HepG2 (cell line): ENCODE results near the gene HMGN1. TPM values are rescaled to one million over a fixed set of nuclear protein-coding genes. Genes with fewer than 3 reads are reported as not detected.

ENCODE experiments used
- ASH2L ChIP-seq: fragments of 300-600, 200-600 bp; sonication (generic); IDR thresholded peaks from 2 replicates; pipeline ENCODE4 v1.7.0; 2017; ENCODE audit warnings: low read depth, mild to moderate bottlenecking, moderate library complexity, mixed read lengths, low read length; ENCODE audit not compliant: insufficient read length
- IRF9 ChIP-seq: sonication (generic); formaldehyde crosslinking; IDR thresholded peaks from 2 replicates; pipeline ENCODE4 v1.8.0; 2022; ENCODE audit warnings: missing genetic modification reagents, mild to moderate bottlenecking, borderline replicate concordance
- MNT ChIP-seq: fragments of 450-650 bp; IDR thresholded peaks from 2 replicates; pipeline ENCODE4 v1.6.1; 2016
- MTF2 ChIP-seq: sonication (generic); formaldehyde crosslinking; IDR thresholded peaks from 2 replicates; pipeline ENCODE4 v1.5.0; 2020; ENCODE audit warnings: missing genetic modification reagents, borderline replicate concordance
- NCOA1 ChIP-seq: sonication (generic); formaldehyde crosslinking; IDR thresholded peaks from 2 replicates; pipeline ENCODE4 v1.9.0; 2021; ENCODE audit warnings: missing genetic modification reagents
- NR1H2 ChIP-seq: sonication (generic); formaldehyde crosslinking; IDR thresholded peaks from 2 replicates; pipeline ENCODE4 v1.8.1; 2022; ENCODE audit warnings: low read depth, missing genetic modification reagents, borderline replicate concordance
- PCBP2 ChIP-seq: fragments of 200-400 bp; formaldehyde crosslinking; optimal IDR thresholded peaks from 2 replicates; pipeline ENCODE3; 2018; ENCODE audit warnings: low read length, low read depth; ENCODE audit not compliant: poor library complexity, severe bottlenecking
- SIN3A ChIP-seq: IDR thresholded peaks from 2 replicates; pipeline ENCODE4 v1.6.1; 2011; ENCODE audit warnings: low read depth, mild to moderate bottlenecking, control low read depth, low read length, borderline replicate concordance
- STAT5B ChIP-seq: sonication (generic); formaldehyde crosslinking; IDR thresholded peaks from 2 replicates; pipeline ENCODE4 v1.4.0; 2020; ENCODE audit warnings: missing genetic modification reagents
- THAP9 ChIP-seq: sonication (generic); formaldehyde crosslinking; IDR thresholded peaks from 2 replicates; pipeline ENCODE4; 2020; ENCODE audit warnings: missing genetic modification reagents, mild to moderate bottlenecking, borderline replicate concordance
- THYN1 ChIP-seq: sonication (generic); formaldehyde crosslinking; IDR thresholded peaks from 2 replicates; pipeline ENCODE4 v1.8.1; 2023; ENCODE audit warnings: low read depth, mild to moderate bottlenecking, moderate library complexity, missing genetic modification reagents, borderline replicate concordance
- ZFP91 ChIP-seq: sonication (generic); formaldehyde crosslinking; IDR thresholded peaks from 2 replicates; pipeline ENCODE4 v1.9.0; 2022; ENCODE audit warnings: missing genetic modification reagents, mild to moderate bottlenecking, borderline replicate concordance
- ZNF121 ChIP-seq: sonication (generic); formaldehyde crosslinking; IDR thresholded peaks from 2 replicates; pipeline ENCODE4 v1.5.0; 2020; ENCODE audit warnings: mild to moderate bottlenecking, missing genetic modification reagents
- ZSCAN31 ChIP-seq: sonication (generic); formaldehyde crosslinking; IDR thresholded peaks from 2 replicates; pipeline ENCODE4 v1.5.0; 2020; ENCODE audit warnings: low read depth, mild to moderate bottlenecking, missing genetic modification reagents
- polyA plus RNA-seq, 8 experiments: library from polyadenylated mRNA; depleted of rRNA in 3 of 8; stranded (reverse) in 7 of 8; unstranded in 1 of 8; fragments of >200 nt; fragmentation: Illumina TruSeq in 4 of 8; extraction: Trizol in 4 of 8; gene quantifications; 2 replicates each; pipeline versions ENCODE4 v1.2.1 to v1.2.3, GENCODE V29; 2011 to 2016; ENCODE audit warnings: low read depth in 4 of 8, missing spikeins in 1 of 8, mixed read lengths in 1 of 8; ENCODE audit not compliant: insufficient read depth in 1 of 8
- total RNA-seq, 5 experiments: library from RNA; depleted of rRNA; stranded (reverse); fragments of >200 nt; fragmentation: Illumina TruSeq; extraction: Trizol; gene quantifications; 2 replicates each; pipeline ENCODE4 v1.2.3, GENCODE V29; 2016; ENCODE audit warnings: low read depth in 1 of 5
- TF ChIP-seq, protein P1 (sequence below): IDR thresholded peaks from 2 replicates; pipeline ENCODE4 v1.6.1; 2016; ENCODE audit warnings: low read depth
- TF ChIP-seq, protein P2 (sequence below): sonication (generic); formaldehyde crosslinking; IDR thresholded peaks from 2 replicates; pipeline ENCODE4 v1.8.1; 2023; ENCODE audit warnings: mild to moderate bottlenecking, missing genetic modification reagents

Gene HMGN1
- total and polyA plus RNA-seq, 2 of the 13 experiments (the other 11 are each of a cell fraction or from before 2014, with no cell fraction given): 104 to 286 TPM

DNA sequence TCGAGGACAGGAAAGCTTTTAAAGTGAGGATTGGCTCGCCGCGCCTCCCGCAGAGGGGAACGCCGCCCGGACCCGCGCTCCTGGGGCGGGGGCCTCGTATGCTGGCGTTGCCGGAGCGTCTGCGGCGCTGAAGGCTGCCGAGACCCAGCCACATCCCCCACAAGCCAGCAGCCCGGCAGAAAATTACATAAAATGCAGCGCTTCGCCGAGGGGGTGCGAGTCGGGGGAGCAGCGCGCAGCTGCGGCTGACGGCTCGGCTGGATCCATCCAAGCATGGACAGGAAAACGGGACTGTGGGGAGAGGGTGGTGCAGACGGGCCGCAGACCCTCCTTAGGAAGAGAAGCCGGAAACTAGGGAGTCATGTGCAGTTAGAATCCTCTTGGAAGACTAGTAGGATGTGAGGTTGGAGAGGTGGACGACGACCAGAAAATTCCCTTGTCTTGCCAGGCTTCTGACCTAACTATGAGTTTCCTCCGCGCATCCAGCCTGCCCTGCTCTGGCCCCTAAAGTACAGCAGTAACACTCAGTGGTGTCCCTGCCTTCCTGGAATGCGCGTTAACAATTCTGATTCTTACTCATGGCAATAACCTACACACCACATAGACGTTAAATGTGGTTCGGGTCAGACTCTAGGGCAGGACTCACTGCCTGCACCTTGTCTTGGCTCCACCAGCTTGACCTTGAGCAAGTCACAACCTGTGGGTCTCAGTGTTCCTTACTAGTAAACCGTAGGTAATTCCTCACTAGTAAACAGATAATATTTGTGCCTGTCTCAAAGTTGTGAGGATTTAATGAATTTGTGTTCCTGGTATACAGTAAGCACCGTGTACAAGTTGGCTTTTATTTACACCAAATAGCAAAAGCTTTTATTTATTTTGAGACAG, 34.5 kb downstream of the HMGN1 start (continued):
- TF ChIP-seq SIN3A (0 out of 2 replicates have a peak, but pooled peaks have one; percentile 5), NCOA1 (0 out of 2 replicates have a peak, but pooled peaks have one; percentile 20), IRF9 (CRISPR knock-in tag) (no peak), NR1H2 (CRISPR knock-in tag) (no peak), THYN1 (CRISPR knock-in tag) (no peak), ASH2L (peak; percentile 20), ZFP91 (CRISPR knock-in tag) (0 out of 2 replicates have a peak, but pooled peaks have one; percentile 34), ZNF121 (CRISPR knock-in tag) (no peak), PCBP2 (no peak), THAP9 (CRISPR knock-in tag) (0 out of 2 replicates have a peak, but pooled peaks have one; percentile 26), MNT (no peak), MTF2 (no peak), ZSCAN31 (CRISPR knock-in tag) (no peak), STAT5B (no peak)
- TF ChIP-seq, protein P1, sequence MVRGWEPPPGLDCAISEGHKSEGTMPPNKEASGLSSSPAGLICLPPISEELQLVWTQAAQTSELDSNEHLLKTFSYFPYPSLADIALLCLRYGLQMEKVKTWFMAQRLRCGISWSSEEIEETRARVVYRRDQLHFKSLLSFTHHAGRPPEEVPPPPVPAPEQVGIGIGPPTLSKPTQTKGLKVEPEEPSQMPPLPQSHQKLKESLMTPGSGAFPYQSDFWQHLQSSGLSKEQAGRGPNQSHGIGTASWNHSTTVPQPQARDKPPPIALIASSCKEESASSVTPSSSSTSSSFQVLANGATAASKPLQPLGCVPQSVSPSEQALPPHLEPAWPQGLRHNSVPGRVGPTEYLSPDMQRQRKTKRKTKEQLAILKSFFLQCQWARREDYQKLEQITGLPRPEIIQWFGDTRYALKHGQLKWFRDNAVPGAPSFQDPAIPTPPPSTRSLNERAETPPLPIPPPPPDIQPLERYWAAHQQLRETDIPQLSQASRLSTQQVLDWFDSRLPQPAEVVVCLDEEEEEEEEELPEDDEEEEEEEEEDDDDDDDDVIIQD: no peak
- TF ChIP-seq, protein P2, sequence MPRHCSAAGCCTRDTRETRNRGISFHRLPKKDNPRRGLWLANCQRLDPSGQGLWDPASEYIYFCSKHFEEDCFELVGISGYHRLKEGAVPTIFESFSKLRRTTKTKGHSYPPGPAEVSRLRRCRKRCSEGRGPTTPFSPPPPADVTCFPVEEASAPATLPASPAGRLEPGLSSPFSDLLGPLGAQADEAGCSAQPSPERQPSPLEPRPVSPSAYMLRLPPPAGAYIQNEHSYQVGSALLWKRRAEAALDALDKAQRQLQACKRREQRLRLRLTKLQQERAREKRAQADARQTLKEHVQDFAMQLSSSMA: no peak
